ENCODE measurements around the gene CBX1. TPM values are rescaled to one million over a fixed set of nuclear protein-coding genes. Genes with fewer than 3 reads are reported as not detected.
A peak's percentile ranks its signal among the peaks of the same experiment; 100 is the strongest.

CBX1 gene
- total RNA-seq, 2 donors from 2014 or later, result 173 to 230 TPM

GRCh38 chr17:48148854-48149786 is 47.8 kb upstream of the CBX1 start:
- Histone ChIP-seq H3K27ac (ENCODE audit: low read depth, low read length) (no peak overlapping the region), H3K9me3 (ENCODE audit: control insufficient read depth, low read length) (no peaks in the 10 kb centered on the region), H3K4me1 (ENCODE audit: control insufficient read depth, insufficient read depth, low read length) (no peaks in the 10 kb centered on the region), H3K36me3 (ENCODE audit: control insufficient read depth, insufficient read depth, low read length) (no peaks in the 10 kb centered on the region), H3K4me3 (ENCODE audit: low read length) (no peak overlapping the region), H3K27me3 (ENCODE audit: control insufficient read depth, insufficient read depth, low read length, poor library complexity, severe bottlenecking) (no peaks in the 10 kb centered on the region), H3K9ac (ENCODE audit: extremely low read depth, low read length, poor library complexity, severe bottlenecking) (no peak overlapping the region)
- Mint-ChIP-seq H3K27ac (no peak overlapping the region), H3K36me3 (ENCODE audit: low read depth) (no peaks in the 10 kb centered on the region), H3K27me3 (ENCODE audit: insufficient read depth) (peaks cover 2% of the 10 kb centered on the region), H3K4me1 (peaks cover 30% of the 10 kb centered on the region), H3K9me3 (no peaks in the 10 kb centered on the region), H3K4me3 (no peak overlapping the region)
- no peak for TF ChIP-seq CTCF (conservative IDR thresholded peaks at IDR 0.05)
- WGBS, 2 experiments (ENCODE audit: insufficient coverage in 1 of 2, insufficient read length in 1 of 2), result 55 to 59% methylated on average over 11 to 15 of the region's 16 CpGs
- DNase-seq, result peak; percentile 65

- peaks cover 29% of the 10 kb centered on the region for H3K4me1 Mint-ChIP-seq
- no peak overlapping the region for H3K4me3 Mint-ChIP-seq
Measured at GRCh38 chr17:48148029-48148770, 46.9 kb upstream of the CBX1 start.

More at GRCh38 chr17:48148029-48148770, 46.9 kb upstream of the CBX1 start:
- H3K9me3 ChIP-seq (ENCODE audit: control insufficient read depth, low read length), result no peaks in the 10 kb centered on the region
- H3K27ac Mint-ChIP-seq, result no peak overlapping the region
- 90 to 97% methylated on average over 11 to 14 of the region's 14 CpGs for WGBS, 2 experiments (ENCODE audit: insufficient coverage in 1 of 2, insufficient read length in 1 of 2)
- H3K4me1 ChIP-seq (ENCODE audit: control insufficient read depth, insufficient read depth, low read length), result peaks cover 7% of the 10 kb centered on the region
- no peaks in the 10 kb centered on the region for H3K27me3 ChIP-seq (ENCODE audit: control insufficient read depth, insufficient read depth, low read length, poor library complexity, severe bottlenecking)
- no peaks in the 10 kb centered on the region for H3K36me3 ChIP-seq (ENCODE audit: control insufficient read depth, insufficient read depth, low read length)
- H3K27me3 Mint-ChIP-seq (ENCODE audit: insufficient read depth), result peaks cover 2% of the 10 kb centered on the region
- H3K27ac ChIP-seq (ENCODE audit: low read depth, low read length), result no peak overlapping the region
- no peak overlapping the region for H3K9ac ChIP-seq (ENCODE audit: extremely low read depth, low read length, poor library complexity, severe bottlenecking)
- H3K4me3 ChIP-seq (ENCODE audit: low read length), result no peak overlapping the region
- H3K9me3 Mint-ChIP-seq, result no peaks in the 10 kb centered on the region
- DNase-seq, result no peak
- no peak for TF ChIP-seq CTCF (conservative IDR thresholded peaks at IDR 0.05)
- no peaks in the 10 kb centered on the region for H3K36me3 Mint-ChIP-seq (ENCODE audit: low read depth)
